GM12864 (cell line): ENCODE results near the gene ALKBH3.

ENCODE experiments used
- DNase-seq: peaks from one replicate; pipeline ENCODE4 v3.0.0-alpha.2; 2011; ENCODE audit warnings: low read depth
- H3K4me3 ChIP-seq: 2 replicates; pipeline ENCODE4 v1.5.1; 2011; ENCODE audit warnings: mild to moderate bottlenecking, low read depth, low read length, control low read depth
- CTCF ChIP-seq: IDR thresholded peaks from 2 replicates; pipeline ENCODE4 v1.5.1; 2011; ENCODE audit warnings: low read depth, mild to moderate bottlenecking, moderate library complexity, low read length, control low read depth, inconsistent platforms; ENCODE audit errors: missing control alignments

Gene ALKBH3

GRCh38 chr11:43842021-43842420 is 38.6 kb upstream of the ALKBH3 start:
- no peak for TF ChIP-seq CTCF
- H3K4me3 ChIP-seq = no peak overlapping the region
- DNase-seq = no peak

GRCh38 chr11:43845816-43846215 is 34.8 kb upstream of the ALKBH3 start:
- no peak for TF ChIP-seq CTCF
- no peak overlapping the region for H3K4me3 ChIP-seq
- DNase-seq = no peak

- peak; percentile 76 for TF ChIP-seq CTCF
- DNase-seq = peak; percentile 36
- H3K4me3 ChIP-seq = no peak overlapping the region
Observed at GRCh38 chr11:43852057-43852636, 28.5 kb upstream of the ALKBH3 start.

GRCh38 chr11:43853781-43854180 is 26.9 kb upstream of the ALKBH3 start:
- TF ChIP-seq CTCF = no peak
- no peak for DNase-seq
- no peak overlapping the region for H3K4me3 ChIP-seq

- no peak overlapping the region for H3K4me3 ChIP-seq
- TF ChIP-seq CTCF = no peak
- DNase-seq = no peak
Observed at GRCh38 chr11:43856993-43857392, 23.6 kb upstream of the ALKBH3 start.

- no peak overlapping the region for H3K4me3 ChIP-seq
- no peak for TF ChIP-seq CTCF
- DNase-seq = no peak
Observed at GRCh38 chr11:43861141-43861540, 19.5 kb upstream of the ALKBH3 start.

- H3K4me3 ChIP-seq = no peak overlapping the region
- no peak for DNase-seq
- TF ChIP-seq CTCF = no peak
Observed at GRCh38 chr11:43866520-43866919, 14.1 kb upstream of the ALKBH3 start.
